Measurements from ENCODE around the gene ELN.

ELN gene

DNA sequence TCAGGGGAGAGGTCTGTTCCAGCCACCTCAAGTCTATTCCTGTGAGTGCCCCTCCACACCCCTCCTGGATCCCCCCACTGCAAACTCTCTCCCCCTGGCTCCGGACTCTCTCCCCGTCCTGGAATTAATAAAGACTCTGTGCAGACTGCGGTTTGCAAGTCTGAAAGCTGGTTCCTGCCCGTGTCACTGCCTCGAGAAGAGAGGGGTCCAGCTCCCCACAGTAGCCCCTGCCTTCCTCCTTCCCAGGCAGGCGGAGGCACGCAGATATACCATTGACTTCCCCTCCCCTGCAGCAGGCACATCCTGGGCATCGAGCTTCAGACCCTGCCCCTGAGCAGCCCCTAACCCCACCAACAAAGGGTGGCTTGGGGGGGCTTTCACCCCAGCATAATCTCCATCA lies 2.2 kb upstream of the ELN start:
- DNase-seq, result no peak

GRCh38 chr7:74026406-74026902 lies 1.5 kb upstream of the ELN start:
- DNase-seq, result no peak

GRCh38 chr7:74026903-74027682 lies 880 bp upstream of the ELN start:
- peak; percentile 60 for DNase-seq

DNA sequence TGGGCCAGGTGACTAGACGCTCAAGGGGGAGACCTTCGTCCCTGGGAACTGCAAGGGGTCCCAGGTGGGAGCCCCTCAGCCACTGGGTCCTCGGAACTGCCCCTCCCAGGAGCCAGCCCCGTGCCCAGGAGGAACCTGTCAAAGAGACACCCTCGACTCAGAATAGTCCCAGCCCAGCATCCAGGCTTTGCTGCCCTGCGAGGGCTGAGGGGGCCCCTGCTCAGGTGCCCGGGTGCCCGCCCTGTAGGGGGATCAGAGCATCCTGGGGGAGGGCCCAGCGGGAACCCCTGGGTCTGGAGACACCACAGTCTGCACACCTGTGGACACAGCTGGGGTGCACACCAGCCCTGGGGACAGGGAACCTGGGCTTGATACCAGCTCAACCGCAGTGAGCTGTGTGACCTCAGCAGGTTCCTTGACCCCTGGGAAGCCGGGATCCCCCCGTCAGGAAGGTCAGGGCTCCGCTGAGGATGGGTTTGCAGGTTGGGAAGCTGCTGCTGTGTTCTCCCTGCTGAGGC lies 407 bp downstream of the ELN start:
- DNase-seq, result no peak

DNA sequence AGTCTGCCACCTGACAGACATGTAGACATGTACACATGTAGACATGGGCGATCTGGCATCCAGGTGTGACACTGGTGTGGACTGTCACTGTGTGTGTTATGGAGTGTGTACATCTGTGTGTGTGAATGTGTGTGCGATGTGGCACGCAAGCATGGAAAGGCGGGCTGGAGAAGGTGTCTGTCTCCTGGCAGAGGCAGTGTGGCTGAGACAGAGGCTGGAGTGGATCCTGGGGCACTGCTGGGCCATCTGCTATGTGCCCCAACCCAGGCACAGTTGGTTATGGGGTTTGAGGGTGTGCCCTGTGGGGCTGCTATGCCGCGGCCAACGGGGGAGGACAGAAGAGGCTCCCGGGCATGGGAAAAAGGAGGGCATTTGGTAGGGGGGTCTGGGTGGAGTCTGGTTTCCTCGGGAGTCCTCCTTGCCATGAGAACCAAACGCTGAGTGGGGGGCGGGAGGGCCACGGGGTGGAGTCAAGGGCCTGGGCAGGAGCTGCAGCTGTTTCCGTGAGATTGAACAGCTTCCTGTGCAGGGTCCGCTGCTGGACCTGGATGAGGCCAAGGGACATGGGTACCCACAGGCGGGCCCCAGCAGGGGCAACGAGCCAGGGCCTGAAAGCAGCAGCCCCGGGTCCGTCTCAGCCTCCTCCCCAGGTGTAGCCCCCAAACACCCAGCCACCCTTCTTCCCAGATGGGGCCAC lies 1.3 kb downstream of the ELN start:
- no peak for DNase-seq

GRCh38 chr7:74029991-74030415 lies 2.0 kb downstream of the ELN start:
- DNase-seq, result no peak

DNA sequence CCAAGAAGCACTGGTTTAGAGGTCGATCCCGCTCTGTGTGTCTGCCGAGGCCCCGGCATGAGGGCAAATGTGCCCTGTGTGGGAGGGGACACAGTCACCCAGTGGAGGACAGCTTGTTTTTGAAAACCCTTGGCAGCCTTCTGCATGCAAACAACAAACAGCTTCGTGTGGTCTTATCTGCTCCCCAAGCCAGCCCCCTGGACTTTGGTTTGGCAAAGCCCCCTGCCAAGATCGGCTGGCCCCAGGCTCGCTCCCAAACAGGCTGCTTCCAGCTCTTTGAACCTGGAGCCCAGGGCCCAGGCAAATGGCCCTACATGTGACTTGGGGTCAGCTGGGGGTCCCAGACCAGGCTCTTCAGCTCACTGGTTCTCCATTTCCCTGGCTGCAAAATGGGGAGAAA lies 2.9 kb downstream of the ELN start:
- no peak for DNase-seq

GRCh38 chr7:74031403-74032190 lies 3.6 kb downstream of the ELN start:
- DNase-seq, result no peak

DNA sequence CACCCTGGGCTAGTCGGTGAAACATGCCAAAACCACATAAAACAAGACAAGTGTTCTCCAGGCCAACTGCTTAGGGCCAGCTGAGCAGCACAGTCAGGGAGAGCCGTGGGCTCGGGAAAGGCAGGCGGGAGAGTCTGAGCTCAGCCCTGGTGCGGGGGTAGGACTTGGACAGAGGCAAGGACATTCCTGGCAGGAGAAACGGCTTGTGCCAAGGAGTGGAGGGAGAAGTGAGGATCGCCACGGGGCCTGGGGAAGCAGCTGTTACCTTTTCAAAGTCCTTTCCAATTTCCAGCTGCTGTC lies 4.2 kb downstream of the ELN start:
- DNase-seq, result no peak

DNA sequence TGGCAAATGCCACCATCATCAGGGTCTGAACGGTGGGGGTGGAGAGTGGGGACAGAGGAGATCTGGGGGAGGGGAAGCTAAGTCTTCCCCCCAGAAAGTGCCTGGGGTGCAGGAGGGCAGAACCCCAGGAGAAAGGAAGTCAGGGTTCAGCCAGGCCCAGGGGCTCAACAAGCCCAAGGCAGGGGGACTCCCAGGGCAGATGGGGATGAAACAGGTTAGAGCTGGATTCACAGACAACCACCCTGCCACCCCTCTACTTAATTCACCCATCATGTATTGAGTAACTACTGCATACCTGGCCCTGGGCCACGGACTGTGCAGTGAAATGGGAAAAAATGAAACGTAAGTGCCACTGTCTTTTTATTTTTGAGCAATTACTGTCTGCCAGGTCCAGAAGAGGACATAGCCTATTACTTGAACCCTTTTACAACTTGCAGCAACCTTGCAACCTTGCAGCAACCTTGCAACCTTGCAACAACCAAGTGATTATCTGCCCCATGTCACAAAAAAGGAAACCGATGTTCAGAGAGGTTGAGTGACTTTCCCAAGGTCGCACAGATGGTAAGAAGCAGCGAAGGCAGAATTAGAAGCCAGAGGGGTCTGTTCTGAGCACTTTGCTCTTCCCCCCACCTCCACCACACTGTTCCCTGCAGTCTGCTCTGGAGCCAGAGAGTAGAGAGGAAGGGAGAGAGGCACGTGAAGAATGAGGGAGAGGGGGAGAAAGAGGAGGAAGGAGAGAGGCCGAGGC lies 4.8 kb downstream of the ELN start:
- no peak for DNase-seq

DNA sequence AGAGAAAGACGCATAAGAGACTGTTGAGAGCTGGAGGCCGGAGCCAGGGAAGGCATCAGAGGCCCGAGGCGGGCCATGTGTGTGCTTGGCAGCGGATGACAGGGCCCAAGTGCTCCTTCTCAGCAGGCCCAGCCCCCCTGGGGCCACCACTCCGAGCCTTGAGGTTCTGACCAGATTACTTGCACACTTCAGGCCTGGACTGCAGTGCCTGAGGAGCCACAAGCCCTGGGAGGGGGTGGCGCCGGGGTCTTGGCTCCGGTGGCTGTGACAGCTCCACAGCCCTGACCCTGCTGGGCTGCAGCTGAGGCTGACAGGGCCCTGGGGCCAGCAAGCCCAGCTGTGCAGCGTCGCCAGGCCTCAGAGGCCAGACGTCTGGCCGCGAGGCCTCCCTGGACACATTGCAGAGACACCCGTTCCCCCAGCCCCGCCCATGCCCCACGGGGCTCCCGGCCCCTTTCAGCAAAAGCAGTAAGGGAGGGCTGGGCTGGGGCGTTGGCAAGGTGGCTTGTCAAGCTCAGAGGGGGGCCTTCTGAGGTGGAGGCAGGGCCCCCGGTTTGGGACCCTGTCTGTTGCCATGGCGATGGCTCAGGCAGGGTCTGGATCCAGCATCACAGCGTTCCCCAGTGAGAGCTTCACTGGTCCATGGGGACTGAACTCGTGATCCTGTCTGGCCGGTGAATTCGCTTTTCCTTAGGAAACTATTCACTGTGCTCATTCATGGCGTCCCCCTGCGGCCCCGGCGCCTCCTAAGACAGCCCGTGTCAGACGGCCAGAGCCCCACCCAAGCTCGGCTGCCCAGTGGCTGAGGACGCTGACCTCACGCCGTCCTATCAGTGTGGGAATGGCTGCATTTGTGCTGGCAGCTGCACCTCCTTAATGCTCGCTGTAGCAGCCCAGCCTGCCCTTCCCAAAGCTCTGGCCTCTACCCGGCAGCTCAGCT lies 5.7 kb downstream of the ELN start:
- no peak for DNase-seq

GRCh38 chr7:74037609-74038008 lies 9.6 kb downstream of the ELN start:
- no peak for DNase-seq

DNA sequence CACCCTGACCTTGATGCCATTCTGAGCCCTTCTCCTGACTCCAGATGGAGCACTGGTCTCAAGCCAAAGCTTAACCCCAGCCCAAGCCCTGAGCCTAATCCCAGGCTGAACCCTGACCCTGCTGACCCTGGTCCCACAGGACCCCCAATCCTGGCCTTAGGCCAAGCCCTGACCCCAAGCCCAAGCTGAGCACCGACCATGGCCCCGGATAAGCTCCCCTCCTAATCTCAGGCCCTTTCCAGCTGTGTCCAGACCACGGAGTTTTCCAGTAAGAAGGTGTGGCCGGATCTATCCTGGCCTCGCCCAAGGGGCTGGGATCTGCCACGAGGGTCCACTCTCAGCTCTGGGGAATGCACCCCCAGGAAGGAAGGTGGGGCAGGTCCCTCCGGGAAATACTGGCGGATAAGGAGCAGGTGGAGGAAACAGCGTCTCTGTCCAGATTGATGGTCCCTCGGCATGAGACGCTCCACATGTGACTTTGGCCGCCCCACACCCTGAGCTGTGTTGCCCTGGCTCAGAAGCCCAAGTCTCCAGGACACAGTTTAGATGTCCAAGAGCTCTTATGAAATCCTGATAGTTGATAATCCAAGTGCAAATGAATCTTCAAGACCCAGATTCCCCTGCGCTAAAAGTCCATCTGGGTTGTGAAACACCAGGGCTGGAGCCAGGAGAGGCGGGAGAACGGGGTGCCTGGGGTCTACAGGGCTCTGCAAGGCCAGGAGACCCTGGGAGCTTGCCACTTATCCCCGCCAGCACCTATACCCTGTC lies 10.4 kb downstream of the ELN start:
- no peak for DNase-seq

GRCh38 chr7:74039337-74039736 lies 11.4 kb downstream of the ELN start:
- no peak for DNase-seq

- DNase-seq, result no peak
Measured at GRCh38 chr7:74040101-74040790, 12.3 kb downstream of the ELN start.

DNA sequence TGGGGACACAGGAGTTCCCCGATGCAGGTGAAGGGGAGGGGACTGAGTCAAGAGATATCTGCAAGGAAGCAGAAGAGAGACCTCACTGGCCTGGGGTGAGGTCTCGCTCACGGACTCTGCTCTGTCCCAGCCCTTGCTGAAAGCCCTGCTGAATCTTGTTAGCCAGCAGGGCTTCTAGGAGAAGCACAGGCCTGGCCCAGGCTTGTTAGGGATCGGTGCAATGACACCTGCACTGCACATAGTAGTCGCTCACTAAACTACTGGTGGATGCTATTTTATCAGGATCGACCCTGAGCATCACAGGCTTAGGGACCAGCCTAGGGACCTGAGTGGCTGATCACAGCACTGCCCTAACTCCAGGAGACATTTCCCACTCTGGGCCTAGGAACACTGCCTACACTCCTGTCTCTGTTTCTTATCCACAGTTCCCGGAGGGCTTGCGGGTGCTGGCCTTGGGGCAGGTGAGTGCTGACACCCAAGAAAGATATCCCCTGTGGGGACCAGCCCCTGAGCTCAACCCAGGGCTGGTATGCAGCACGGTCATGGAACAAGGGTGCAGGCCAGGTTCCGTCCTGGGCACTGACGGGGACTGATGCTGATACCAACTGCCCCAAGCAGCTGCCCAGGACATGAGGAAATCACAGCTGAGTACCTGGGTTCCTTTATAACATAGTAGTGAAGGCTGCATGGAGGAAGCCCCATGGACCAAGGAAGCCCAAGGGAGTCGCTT lies 13.0 kb downstream of the ELN start:
- DNase-seq, result no peak

- no peak for DNase-seq
Measured at GRCh38 chr7:74042746-74043522, 15.0 kb downstream of the ELN start.

DNA sequence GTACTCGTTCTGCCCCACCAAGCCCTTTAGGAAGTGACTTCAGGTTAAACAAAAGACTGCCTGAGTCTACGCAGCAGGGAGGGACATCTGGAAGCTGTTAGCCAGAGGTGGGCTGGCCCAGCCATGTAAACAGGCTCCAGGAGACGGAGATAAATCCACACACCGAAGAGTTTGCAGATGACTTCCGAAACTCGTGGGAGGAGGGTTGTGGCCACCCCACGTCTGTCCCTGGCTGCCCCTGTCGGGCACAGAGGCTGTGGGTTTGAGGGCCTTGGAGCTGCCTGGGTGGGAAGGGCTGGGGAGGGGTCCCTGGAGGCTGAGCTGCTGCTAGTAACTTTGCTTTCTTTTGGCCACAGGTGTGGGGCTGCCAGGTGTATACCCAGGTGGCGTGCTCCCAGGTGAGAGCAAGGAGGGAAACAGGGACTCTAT lies 15.6 kb downstream of the ELN start:
- DNase-seq, result no peak

Measured in stimulated activated CD4-positive, alpha-beta T cell treated with anti-CD3 and anti-CD28 coated beads, Interleukin-2, amount 100 ng/mL, for 48 hours (primary cell).